Effector CD4-positive, alpha-beta T cell (primary cell): Measurements from ENCODE around the gene SGCA.
A peak's percentile ranks its signal among the peaks of the same experiment; 100 is the strongest.

Experiments used
- DNase-seq: peaks from one replicate; pipeline ENCODE4 v3.0.0-alpha.2; 2020

Gene SGCA

GRCh38 chr17:50149417-50150353 is 16.1 kb upstream of the SGCA start:
- DNase-seq, result peak; percentile 55

GRCh38 chr17:50150354-50151040 is 15.3 kb upstream of the SGCA start, which contains the start of gene PPP1R9B:
Gene PPP1R9B, minus strand, starts transcription at chr17:50150677. Its CDS starts 164 bp downstream, at chr17:50150513.
- no peak for DNase-seq

GRCh38 chr17:50151041-50151936 is 14.5 kb upstream of the SGCA start:
- peak; percentile 78 for DNase-seq

GRCh38 chr17:50151937-50152547 is 13.8 kb upstream of the SGCA start:
- peak; percentile 35 for DNase-seq

- DNase-seq, result no peak
Observed at GRCh38 chr17:50152736-50153135, 13.1 kb upstream of the SGCA start.

- no peak for DNase-seq
Observed at GRCh38 chr17:50153650-50154575, 11.9 kb upstream of the SGCA start.

- DNase-seq, result no peak
Observed at GRCh38 chr17:50154604-50155003, 11.2 kb upstream of the SGCA start.

GRCh38 chr17:50155115-50155819 is 10.5 kb upstream of the SGCA start:
- no peak for DNase-seq

- no peak for DNase-seq
Observed at GRCh38 chr17:50157891-50158290, 7.9 kb upstream of the SGCA start.

- peak; percentile 93 for DNase-seq
Observed at GRCh38 chr17:50161023-50161910, 4.5 kb upstream of the SGCA start.

- no peak for DNase-seq
Observed at GRCh38 chr17:50161911-50162288, 3.9 kb upstream of the SGCA start.

- DNase-seq, result no peak
Observed at GRCh38 chr17:50162466-50163254, 3.1 kb upstream of the SGCA start.

- no peak for DNase-seq
Observed at GRCh38 chr17:50163843-50164696, 1.7 kb upstream of the SGCA start.

GRCh38 chr17:50164697-50164988 is 1.2 kb upstream of the SGCA start:
- no peak for DNase-seq

GRCh38 chr17:50165066-50165465 is 739 bp upstream of the SGCA start:
- no peak for DNase-seq

GRCh38 chr17:50165466-50165865 is 339 bp upstream of the SGCA start:
- DNase-seq, result no peak

GRCh38 chr17:50166518-50167181 is 845 bp downstream of the SGCA start:
- no peak for DNase-seq
